IMR-90 (cell line): Measurements from ENCODE around the gene ABHD6. TPM values are rescaled to one million over a fixed set of nuclear protein-coding genes. Genes with fewer than 3 reads are reported as not detected.

Experiments used
- ATAC-seq: fragments of 200-7000 bp; cut with Tn5 transposase; 2 replicates; pipeline ENCODE4 v1.9.1; 2020; ENCODE audit warnings: low read depth, mild to moderate bottlenecking, moderate library complexity
- BruUV-seq: library from RNA; stranded (reverse); fragments of 400-500 nt; replicated peaks from 2 replicates; lab custom pipeline; 2021; lab: Mats Ljungman, UMichigan
- CTCF ChIA-PET: fragments of 300-600 bp; formaldehyde crosslinking; extraction: SDS; loops from one replicate; lab custom pipeline; 2021; ENCODE audit warnings: antibody characterized with exemption; lab: Yijun Ruan, JAX
- POLR2A ChIA-PET: fragments of 300-600 bp; sonication (Branson Sonifier 250); formaldehyde crosslinking; loops from one replicate; lab custom pipeline; 2022; ENCODE audit warnings: antibody characterized with exemption; ENCODE audit not compliant: unreplicated experiment; lab: Charles Lee
- DNase-seq: peaks from one replicate; pipeline ENCODE4 v3.0.0; 2013
- H2AFZ ChIP-seq: replicated peaks from 2 replicates; pipeline ENCODE3; 2013; ENCODE audit warnings: low read length, mild to moderate bottlenecking; ENCODE audit not compliant: poor library complexity
- H2AK5ac ChIP-seq: 2 replicates; pipeline ENCODE4 v1.6.1; 2013; ENCODE audit warnings: low read depth, low read length, inconsistent platforms
- H2AK9ac ChIP-seq: replicated peaks from 2 replicates; pipeline ENCODE3; 2013; ENCODE audit warnings: mild to moderate bottlenecking, low read depth, low read length, moderate library complexity; ENCODE audit not compliant: poor library complexity
- H2BK120ac ChIP-seq: 2 replicates; pipeline ENCODE4 v1.6.1; 2013; ENCODE audit warnings: low read depth, low read length, inconsistent platforms
- H2BK15ac ChIP-seq: 3 replicates; pipeline ENCODE4 v1.6.1; 2013; ENCODE audit warnings: low read depth, low read length, inconsistent platforms
- H2BK20ac ChIP-seq: 2 replicates; pipeline ENCODE4 v1.6.1; 2013; ENCODE audit warnings: low read depth, mild to moderate bottlenecking, inconsistent platforms, low read length, moderate library complexity
- H2BK5ac ChIP-seq: 2 replicates; pipeline ENCODE4 v1.6.1; 2013; ENCODE audit warnings: mild to moderate bottlenecking, low read depth, low read length, inconsistent platforms; ENCODE audit not compliant: poor library complexity, severe bottlenecking
- H3K14ac ChIP-seq: replicated peaks from 2 replicates; pipeline ENCODE4 v1.6.1; 2013; ENCODE audit warnings: low read depth, low read length, inconsistent platforms
- H3K18ac ChIP-seq: 2 replicates; pipeline ENCODE4 v1.6.1; 2013; ENCODE audit warnings: low read depth, low read length, control low read depth
- H3K23ac ChIP-seq: 2 replicates; pipeline ENCODE4 v1.6.1; 2013; ENCODE audit warnings: low read depth, low read length, inconsistent platforms
- H3K27ac ChIP-seq: 2 replicates; pipeline ENCODE4 v1.5.1; 2013; ENCODE audit warnings: mild to moderate bottlenecking, control low read depth, low read length; ENCODE audit not compliant: insufficient read depth
- H3K27me3 ChIP-seq: 2 replicates; pipeline ENCODE4 v1.6.1; 2013; ENCODE audit warnings: low read length; ENCODE audit not compliant: control insufficient read depth, insufficient read depth
- H3K36me3 ChIP-seq: 2 replicates; pipeline ENCODE4 v1.6.1; 2013; ENCODE audit warnings: low read length, mixed read lengths; ENCODE audit not compliant: control insufficient read depth, insufficient read depth
- H3K4ac ChIP-seq: 2 replicates; pipeline ENCODE4 v1.6.1; 2013; ENCODE audit warnings: low read depth, low read length, inconsistent platforms
- H3K4me1 ChIP-seq: 2 replicates; pipeline ENCODE4 v1.6.1; 2013; ENCODE audit warnings: low read length, mixed read lengths; ENCODE audit not compliant: control insufficient read depth, insufficient read depth
- H3K4me2 ChIP-seq: 2 replicates; pipeline ENCODE4 v1.6.1; 2013; ENCODE audit warnings: low read depth, mild to moderate bottlenecking, control low read depth, low read length, moderate library complexity
- H3K4me3 ChIP-seq: 2 replicates; pipeline ENCODE4 v1.5.1; 2013; ENCODE audit warnings: low read depth, mild to moderate bottlenecking, control low read depth, low read length, moderate library complexity; ENCODE audit not compliant: insufficient read depth
- H3K56ac ChIP-seq: 2 replicates; pipeline ENCODE4 v1.6.1; 2013; ENCODE audit warnings: low read length, inconsistent platforms; ENCODE audit not compliant: insufficient read depth; ENCODE audit errors: extremely low read depth
- H3K79me1 ChIP-seq, 2 experiments: 2 replicates each; pipeline ENCODE4 v1.6.1; 2013; ENCODE audit warnings: low read length in 2 of 2, inconsistent platforms in 1 of 2, low read depth in 1 of 2
- H3K9ac ChIP-seq: 2 replicates; pipeline ENCODE4 v1.6.1; 2013; ENCODE audit warnings: low read depth, low read length, control low read depth
- H3K9me1 ChIP-seq: 2 replicates; pipeline ENCODE4 v1.6.1; 2013; ENCODE audit warnings: low read length, inconsistent platforms; ENCODE audit not compliant: insufficient read depth
- H3K9me3 ChIP-seq: 2 replicates; pipeline ENCODE4 v1.6.1; 2013; ENCODE audit warnings: low read length; ENCODE audit not compliant: control insufficient read depth, insufficient read depth
- H4K20me1 ChIP-seq: 2 replicates; pipeline ENCODE4 v1.6.1; 2013; ENCODE audit warnings: low read length, inconsistent platforms; ENCODE audit not compliant: insufficient read depth
- H4K5ac ChIP-seq: 2 replicates; pipeline ENCODE4 v1.6.1; 2013; ENCODE audit warnings: mild to moderate bottlenecking, low read depth, low read length, control low read depth
- H4K8ac ChIP-seq, 2 experiments: 2 replicates each; pipeline ENCODE4 v1.6.1; 2013; ENCODE audit warnings: low read depth in 2 of 2, low read length in 2 of 2, control low read depth in 1 of 2, inconsistent platforms in 1 of 2
- H4K91ac ChIP-seq: 2 replicates; pipeline ENCODE4 v1.6.1; 2013; ENCODE audit warnings: low read depth, low read length, inconsistent platforms; ENCODE audit not compliant: insufficient read depth
- BHLHE40 ChIP-seq: fragments of 150-350 bp; IDR thresholded peaks from 2 replicates; pipeline ENCODE4 v1.6.1; 2016; ENCODE audit warnings: mild to moderate bottlenecking, low read depth, low read length
- CEBPB ChIP-seq: IDR thresholded peaks from 2 replicates; pipeline ENCODE4 v1.6.1; 2012; ENCODE audit warnings: low read depth, low read length, improper control_type of control experiment
- CHD1 ChIP-seq: IDR thresholded peaks from 2 replicates; pipeline ENCODE4 v1.6.1; 2012; ENCODE audit warnings: low read depth, low read length, improper control_type of control experiment
- FOS ChIP-seq: fragments of 150-350 bp; IDR thresholded peaks from 2 replicates; pipeline ENCODE4 v1.6.1; 2016; ENCODE audit warnings: low read depth, low read length
- MAFK ChIP-seq: IDR thresholded peaks from 2 replicates; pipeline ENCODE4 v1.6.1; 2012; ENCODE audit warnings: low read depth, low read length, improper control_type of control experiment
- MAZ ChIP-seq: IDR thresholded peaks from 2 replicates; pipeline ENCODE4 v1.6.1; 2012; ENCODE audit warnings: low read depth, mild to moderate bottlenecking, low read length, improper control_type of control experiment, moderate library complexity, borderline replicate concordance
- MXI1 ChIP-seq: IDR thresholded peaks from 2 replicates; pipeline ENCODE4 v1.6.1; 2012; ENCODE audit warnings: low read depth, mild to moderate bottlenecking, low read length, moderate library complexity, borderline replicate concordance
- NFE2L2 ChIP-seq: fragments of 150-350 bp; IDR thresholded peaks from 2 replicates; pipeline ENCODE4 v1.6.1; 2016; ENCODE audit warnings: low read depth, mild to moderate bottlenecking, low read length
- POLR2A ChIP-seq: IDR thresholded peaks from 2 replicates; pipeline ENCODE4 v1.6.1; 2012; ENCODE audit warnings: mild to moderate bottlenecking, low read depth, low read length
- RAD21 ChIP-seq: IDR thresholded peaks from 2 replicates; pipeline ENCODE4 v1.6.1; 2012; ENCODE audit warnings: low read length, improper control_type of control experiment
- RCOR1 ChIP-seq: IDR thresholded peaks from 2 replicates; pipeline ENCODE4 v1.6.1; 2012; ENCODE audit warnings: mild to moderate bottlenecking, low read length, improper control_type of control experiment; ENCODE audit not compliant: insufficient replicate concordance
- RFX5 ChIP-seq: IDR thresholded peaks from 2 replicates; pipeline ENCODE4 v1.8.0; 2012; ENCODE audit warnings: low read depth, mild to moderate bottlenecking, low read length, moderate library complexity
- SMC3 ChIP-seq: fragments of 150-350 bp; IDR thresholded peaks from 2 replicates; pipeline ENCODE4 v1.6.1; 2016; ENCODE audit warnings: low read depth, mild to moderate bottlenecking, antibody characterized with exemption, low read length, moderate library complexity
- WGBS, 2 experiments: methylation state at CpG; one replicate each; pipeline versions ENCODE4 v1.1.5 to v1.1.7; 2013; ENCODE audit warnings: missing lambda C conversion rate in 2 of 2; ENCODE audit not compliant: insufficient read length in 1 of 2; ENCODE audit errors: extremely low coverage in 2 of 2; 5-methylcytosine and 5-hydroxymethylcytosine counted together
- dilution Hi-C: fragments of 300-500 bp; cut with HindIII; formaldehyde crosslinking; loops from one replicate; pipeline ENCODE4 v1.14.3; 2018; ENCODE audit warnings: low sequenced_read_pairs; ENCODE audit not compliant: unreplicated experiment
- in situ Hi-C: fragments of 300-500 bp; cut with MboI; formaldehyde crosslinking; loops from 3 replicates; pipeline ENCODE4 v1.14.3; 2019; ENCODE audit warnings: low sequenced_read_pairs, inconsistent platforms, mixed read lengths
- intact Hi-C: fragments of 100-400 bp; cut with micrococcal nuclease; formaldehyde crosslinking; loops from 2 replicates; pipeline ENCODE4 v1.10.0; 2022
- polyA plus RNA-seq, 3 experiments: library from polyadenylated mRNA; depleted of rRNA; stranded (reverse); fragments of >200 nt; gene quantifications; 2 replicates each; pipeline ENCODE4 v1.2.3, GENCODE V29; 2012; ENCODE audit warnings: low replicate concordance in 1 of 3
- total RNA-seq: library from RNA; depleted of rRNA; stranded (reverse); fragments of >200 nt; gene quantifications from 2 replicates; pipeline ENCODE4 v1.2.3, GENCODE V29; 2012
- TF ChIP-seq, protein P1 (sequence below): fragments of 150-350 bp; IDR thresholded peaks from 2 replicates; pipeline ENCODE4 v1.6.1; 2016; ENCODE audit warnings: low read depth, mild to moderate bottlenecking, low read length, moderate library complexity, borderline replicate concordance
- TF ChIP-seq, protein P2 (sequence below): fragments of 150-350 bp; IDR thresholded peaks from 2 replicates; pipeline ENCODE4 v1.6.1; 2017; ENCODE audit warnings: mild to moderate bottlenecking, antibody characterized with exemption, low read length, low read depth
- TF ChIP-seq, protein P3 (sequence below): conservative IDR thresholded peaks from 2 replicates; pipeline ENCODE4 v1.5.1; 2012; ENCODE audit warnings: mild to moderate bottlenecking, low read depth, low read length, improper control_type of control experiment

Gene ABHD6
- total and polyA plus RNA-seq, 2 of the 4 experiments (the other 2 are of a cell fraction) = 5.0 to 5.6 TPM

DNA sequence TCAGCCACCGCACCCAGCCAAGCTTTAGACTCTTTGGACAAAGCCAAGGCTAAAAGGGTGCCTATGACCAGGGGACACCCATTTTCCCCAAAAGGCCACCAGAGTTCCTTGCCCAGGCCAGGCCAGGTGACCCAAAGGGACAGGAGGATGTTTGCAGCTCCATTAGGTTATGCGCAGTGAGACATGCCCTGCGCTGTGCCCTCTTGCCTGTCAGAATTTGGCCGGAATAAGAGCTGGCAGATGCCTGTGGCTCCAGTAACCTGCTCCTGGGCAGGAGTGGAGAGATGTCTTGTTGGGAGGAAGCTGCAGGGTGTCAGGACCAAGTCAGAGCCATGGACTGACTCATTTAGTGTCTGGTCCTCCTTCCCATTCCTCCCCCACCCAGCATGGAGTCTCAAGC, 47.3 kb upstream of the ABHD6 start:
- Histone ChIP-seq H2BK20ac (no peak overlapping the region), H2AFZ (no peak overlapping the region), H4K20me1 (no peaks in the 10 kb centered on the region), H3K9ac (no peak overlapping the region), H3K23ac (no peak overlapping the region), H3K4ac (no peak overlapping the region), H4K8ac (no peak overlapping the region), H3K79me1 (no peaks in the 10 kb centered on the region), H3K9me3 (no peaks in the 10 kb centered on the region), H2BK5ac (no peak overlapping the region), H4K91ac (no peak overlapping the region), H2BK15ac (no peak overlapping the region), H3K56ac (no peak overlapping the region), H3K27me3 (peaks cover 2% of the 10 kb centered on the region; the same call in 1 of the 2 replicates), H3K9me1 (no peaks in the 10 kb centered on the region), H4K5ac (no peak overlapping the region), H2AK5ac (no peak overlapping the region), H3K4me2 (no peak overlapping the region), H3K36me3 (no peaks in the 10 kb centered on the region), H2AK9ac (no peak overlapping the region), H2BK120ac (no peak overlapping the region), H3K14ac (no peak overlapping the region), H3K27ac (no peak overlapping the region), H3K4me1 (no peaks in the 10 kb centered on the region), H3K4me3 (no peak overlapping the region), H3K18ac (no peak overlapping the region)
- ChIA-PET CTCF (interaction anchor here (2.7 to 3.6 kb wide), 2 partner anchors 109 to 116 kb away, joined by 18 to 19 read pairs; partner anchors contain the start of genes HTD2 and RPP14), POLR2A (no interaction called here)
- no TSS peak for BruUV-seq
- in situ Hi-C loops (loop anchor here (25.0 kb wide), 1 partner anchor 222 kb away; no protein-coding TSS in a partner anchor), dilution Hi-C loops (no loop called here), intact Hi-C loops (no loop called here)
- WGBS, 2 experiments = 94% methylated on average over 2 of the region's 4 CpGs; no CpG with 5 or more reads in 1 of the 2 experiments
- DNase-seq = no peak
- TF ChIP-seq FOS (no peak), MAZ (no peak), CEBPB (no peak), RFX5 (no peak), CHD1 (no peak), MXI1 (no peak), BHLHE40 (no peak), RCOR1 (no peak), MAFK (no peak), RAD21 (no peak), POLR2A (no peak), NFE2L2 (no peak), SMC3 (no peak)
- TF ChIP-seq, protein P1, sequence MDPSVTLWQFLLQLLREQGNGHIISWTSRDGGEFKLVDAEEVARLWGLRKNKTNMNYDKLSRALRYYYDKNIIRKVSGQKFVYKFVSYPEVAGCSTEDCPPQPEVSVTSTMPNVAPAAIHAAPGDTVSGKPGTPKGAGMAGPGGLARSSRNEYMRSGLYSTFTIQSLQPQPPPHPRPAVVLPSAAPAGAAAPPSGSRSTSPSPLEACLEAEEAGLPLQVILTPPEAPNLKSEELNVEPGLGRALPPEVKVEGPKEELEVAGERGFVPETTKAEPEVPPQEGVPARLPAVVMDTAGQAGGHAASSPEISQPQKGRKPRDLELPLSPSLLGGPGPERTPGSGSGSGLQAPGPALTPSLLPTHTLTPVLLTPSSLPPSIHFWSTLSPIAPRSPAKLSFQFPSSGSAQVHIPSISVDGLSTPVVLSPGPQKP = no peak
- TF ChIP-seq, protein P2, sequence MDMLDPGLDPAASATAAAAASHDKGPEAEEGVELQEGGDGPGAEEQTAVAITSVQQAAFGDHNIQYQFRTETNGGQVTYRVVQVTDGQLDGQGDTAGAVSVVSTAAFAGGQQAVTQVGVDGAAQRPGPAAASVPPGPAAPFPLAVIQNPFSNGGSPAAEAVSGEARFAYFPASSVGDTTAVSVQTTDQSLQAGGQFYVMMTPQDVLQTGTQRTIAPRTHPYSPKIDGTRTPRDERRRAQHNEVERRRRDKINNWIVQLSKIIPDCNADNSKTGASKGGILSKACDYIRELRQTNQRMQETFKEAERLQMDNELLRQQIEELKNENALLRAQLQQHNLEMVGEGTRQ = no peak
- TF ChIP-seq, protein P3, sequence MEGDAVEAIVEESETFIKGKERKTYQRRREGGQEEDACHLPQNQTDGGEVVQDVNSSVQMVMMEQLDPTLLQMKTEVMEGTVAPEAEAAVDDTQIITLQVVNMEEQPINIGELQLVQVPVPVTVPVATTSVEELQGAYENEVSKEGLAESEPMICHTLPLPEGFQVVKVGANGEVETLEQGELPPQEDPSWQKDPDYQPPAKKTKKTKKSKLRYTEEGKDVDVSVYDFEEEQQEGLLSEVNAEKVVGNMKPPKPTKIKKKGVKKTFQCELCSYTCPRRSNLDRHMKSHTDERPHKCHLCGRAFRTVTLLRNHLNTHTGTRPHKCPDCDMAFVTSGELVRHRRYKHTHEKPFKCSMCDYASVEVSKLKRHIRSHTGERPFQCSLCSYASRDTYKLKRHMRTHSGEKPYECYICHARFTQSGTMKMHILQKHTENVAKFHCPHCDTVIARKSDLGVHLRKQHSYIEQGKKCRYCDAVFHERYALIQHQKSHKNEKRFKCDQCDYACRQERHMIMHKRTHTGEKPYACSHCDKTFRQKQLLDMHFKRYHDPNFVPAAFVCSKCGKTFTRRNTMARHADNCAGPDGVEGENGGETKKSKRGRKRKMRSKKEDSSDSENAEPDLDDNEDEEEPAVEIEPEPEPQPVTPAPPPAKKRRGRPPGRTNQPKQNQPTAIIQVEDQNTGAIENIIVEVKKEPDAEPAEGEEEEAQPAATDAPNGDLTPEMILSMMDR = no peak
- ATAC-seq = no peak
